ENCODE data around the gene LRRC73.

- TF ChIP-seq, protein P1, sequence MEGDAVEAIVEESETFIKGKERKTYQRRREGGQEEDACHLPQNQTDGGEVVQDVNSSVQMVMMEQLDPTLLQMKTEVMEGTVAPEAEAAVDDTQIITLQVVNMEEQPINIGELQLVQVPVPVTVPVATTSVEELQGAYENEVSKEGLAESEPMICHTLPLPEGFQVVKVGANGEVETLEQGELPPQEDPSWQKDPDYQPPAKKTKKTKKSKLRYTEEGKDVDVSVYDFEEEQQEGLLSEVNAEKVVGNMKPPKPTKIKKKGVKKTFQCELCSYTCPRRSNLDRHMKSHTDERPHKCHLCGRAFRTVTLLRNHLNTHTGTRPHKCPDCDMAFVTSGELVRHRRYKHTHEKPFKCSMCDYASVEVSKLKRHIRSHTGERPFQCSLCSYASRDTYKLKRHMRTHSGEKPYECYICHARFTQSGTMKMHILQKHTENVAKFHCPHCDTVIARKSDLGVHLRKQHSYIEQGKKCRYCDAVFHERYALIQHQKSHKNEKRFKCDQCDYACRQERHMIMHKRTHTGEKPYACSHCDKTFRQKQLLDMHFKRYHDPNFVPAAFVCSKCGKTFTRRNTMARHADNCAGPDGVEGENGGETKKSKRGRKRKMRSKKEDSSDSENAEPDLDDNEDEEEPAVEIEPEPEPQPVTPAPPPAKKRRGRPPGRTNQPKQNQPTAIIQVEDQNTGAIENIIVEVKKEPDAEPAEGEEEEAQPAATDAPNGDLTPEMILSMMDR (conservative IDR thresholded peaks at IDR 0.05): no peak
- no peak for TF ChIP-seq EZH2 (IDR thresholded peaks at IDR 0.05; ENCODE audit: low read depth)
These were observed 48.2 kb downstream of the LRRC73 start for GRCh38 chr6:43461936-43462335.

Measured in PC-9 (cell line).